H9 (cell line): ENCODE data around the gene OARD1. TPM values are rescaled to one million over a fixed set of nuclear protein-coding genes. Genes with fewer than 3 reads are reported as not detected.

Source experiments
- DNase-seq: peaks from one replicate; pipeline ENCODE4 v3.0.0-alpha.2; 2017
- H2AFZ ChIP-seq: one replicate; pipeline ENCODE4 v1.6.1; 2013; ENCODE audit warnings: mild to moderate bottlenecking, low read length, control low read depth, moderate library complexity
- H2AK5ac ChIP-seq: 2 replicates; pipeline ENCODE4 v1.6.1; 2013; ENCODE audit warnings: low read length, control low read depth, mixed read lengths; ENCODE audit not compliant: insufficient read length
- H2BK120ac ChIP-seq: one replicate; pipeline ENCODE4 v1.6.1; 2013; ENCODE audit warnings: low read depth, mild to moderate bottlenecking, low read length, control low read depth, inconsistent platforms; ENCODE audit not compliant: poor library complexity, severe bottlenecking
- H2BK12ac ChIP-seq: 2 replicates; pipeline ENCODE4 v1.6.1; 2013; ENCODE audit warnings: low read length, control low read depth, mixed read lengths, low read depth; ENCODE audit not compliant: insufficient read length
- H2BK15ac ChIP-seq: 2 replicates; pipeline ENCODE4 v1.6.1; 2013; ENCODE audit warnings: low read depth, low read length, control low read depth
- H2BK20ac ChIP-seq: one replicate; pipeline ENCODE4 v1.6.1; 2013; ENCODE audit warnings: low read depth, mild to moderate bottlenecking, low read length, control low read depth, inconsistent platforms; ENCODE audit not compliant: poor library complexity, severe bottlenecking
- H2BK5ac ChIP-seq: 2 replicates; pipeline ENCODE4 v1.6.1; 2013; ENCODE audit warnings: low read length, control low read depth, mixed read lengths; ENCODE audit not compliant: insufficient read length
- H3K14ac ChIP-seq: 2 replicates; pipeline ENCODE4 v1.6.1; 2013; ENCODE audit warnings: low read length, control low read depth; ENCODE audit not compliant: insufficient read depth
- H3K18ac ChIP-seq: 2 replicates; pipeline ENCODE4 v1.6.1; 2013; ENCODE audit warnings: low read depth, mild to moderate bottlenecking, mixed read lengths, low read length, control low read depth; ENCODE audit not compliant: insufficient read length
- H3K23ac ChIP-seq: 2 replicates; pipeline ENCODE4 v1.6.1; 2013; ENCODE audit warnings: low read length, control low read depth, mixed read lengths, low read depth; ENCODE audit not compliant: insufficient read length
- H3K23me2 ChIP-seq: 2 replicates; pipeline ENCODE4 v1.6.1; 2013; ENCODE audit warnings: low read depth, mild to moderate bottlenecking, mixed read lengths, low read length, control low read depth; ENCODE audit not compliant: insufficient read length, poor library complexity, severe bottlenecking
- H3K27ac ChIP-seq: 2 replicates; pipeline ENCODE4 v1.5.1; 2013; ENCODE audit warnings: low read length, control low read depth, mixed read lengths, low read depth; ENCODE audit not compliant: insufficient read length
- H3K27me3 ChIP-seq: 2 replicates; pipeline ENCODE4 v1.6.1; 2013; ENCODE audit warnings: low read length, control low read depth, inconsistent platforms; ENCODE audit not compliant: insufficient read depth
- H3K4ac ChIP-seq: 2 replicates; pipeline ENCODE4 v1.6.1; 2013; ENCODE audit warnings: low read depth, mild to moderate bottlenecking, control low read depth, inconsistent platforms, low read length, moderate library complexity
- H3K4me1 ChIP-seq: 2 replicates; pipeline ENCODE4 v1.6.1; 2013; ENCODE audit warnings: low read length, control low read depth, inconsistent platforms; ENCODE audit not compliant: insufficient read depth
- H3K4me2 ChIP-seq: 2 replicates; pipeline ENCODE4 v1.6.1; 2013; ENCODE audit warnings: low read length, control low read depth, mixed read lengths; ENCODE audit not compliant: insufficient read length, insufficient read depth
- H3K56ac ChIP-seq: 2 replicates; pipeline ENCODE4 v1.6.1; 2013; ENCODE audit warnings: low read depth, mild to moderate bottlenecking, mixed read lengths, low read length, control low read depth; ENCODE audit not compliant: insufficient read length
- H3K79me1 ChIP-seq: 2 replicates; pipeline ENCODE4 v1.6.1; 2013; ENCODE audit warnings: low read depth, mild to moderate bottlenecking, moderate library complexity, low read length, control low read depth, inconsistent platforms; ENCODE audit not compliant: insufficient read depth, poor library complexity, severe bottlenecking
- H3K79me2 ChIP-seq: 2 replicates; pipeline ENCODE4 v1.6.1; 2013; ENCODE audit warnings: low read length, control low read depth, inconsistent platforms; ENCODE audit not compliant: insufficient read depth
- H3K9ac ChIP-seq: 2 replicates; pipeline ENCODE4 v1.6.1; 2013; ENCODE audit warnings: low read length, control low read depth, mixed read lengths; ENCODE audit not compliant: insufficient read length; ENCODE audit errors: extremely low read depth
- H3K9me3 ChIP-seq: one replicate; pipeline ENCODE4 v1.6.1; 2013; ENCODE audit warnings: low read depth, low read length, inconsistent platforms; ENCODE audit not compliant: control insufficient read depth
- H3T11ph ChIP-seq: one replicate; pipeline ENCODE4 v1.6.1; 2013; ENCODE audit warnings: mild to moderate bottlenecking, low read length, control low read depth, inconsistent platforms
- H4K20me1 ChIP-seq: one replicate; pipeline ENCODE4 v1.6.1; 2013; ENCODE audit not compliant: control insufficient read depth, insufficient read length, insufficient read depth
- H4K5ac ChIP-seq: 2 replicates; pipeline ENCODE4 v1.6.1; 2013; ENCODE audit warnings: low read depth, mild to moderate bottlenecking, mixed read lengths, low read length, control low read depth; ENCODE audit not compliant: insufficient read length
- H4K8ac ChIP-seq: replicated peaks from 2 replicates; pipeline ENCODE4 v1.6.1; 2013; ENCODE audit warnings: low read length, control low read depth, mixed read lengths, low read depth; ENCODE audit not compliant: insufficient read length
- H4K91ac ChIP-seq: 2 replicates; pipeline ENCODE4 v1.6.1; 2013; ENCODE audit warnings: low read depth, mild to moderate bottlenecking, moderate library complexity, mixed read lengths, low read length, control low read depth; ENCODE audit not compliant: insufficient read length
- H3K27ac Mint-ChIP-seq, 3 experiments: 2 replicates in 2 of 3; 3 replicates in 1 of 3; pipeline ENCODE4 v1.8.0; 2020 to 2021; ENCODE audit warnings: mixed read lengths in 3 of 3, mild to moderate bottlenecking in 1 of 3, moderate library complexity in 1 of 3
- H3K27me3 Mint-ChIP-seq: 2 replicates; pipeline ENCODE4 v1.8.0; 2021; ENCODE audit warnings: low read depth, mild to moderate bottlenecking, moderate library complexity, mixed read lengths
- H3K36me3 Mint-ChIP-seq, 3 experiments: 2 replicates in 2 of 3; 3 replicates in 1 of 3; pipeline ENCODE4 v1.8.0; 2020 to 2021; ENCODE audit warnings: low read depth in 3 of 3, mixed read lengths in 3 of 3; ENCODE audit not compliant: insufficient read depth in 1 of 3
- H3K4me1 Mint-ChIP-seq, 2 experiments: 2 replicates each; pipeline ENCODE4 v1.8.0; 2020; ENCODE audit warnings: mixed read lengths in 2 of 2
- H3K4me3 Mint-ChIP-seq, 2 experiments: 2 replicates in 1 of 2; 3 replicates in 1 of 2; pipeline ENCODE4 v1.8.0; 2020 to 2021; ENCODE audit warnings: mild to moderate bottlenecking in 2 of 2, mixed read lengths in 2 of 2, moderate library complexity in 1 of 2
- H3K9me3 Mint-ChIP-seq, 2 experiments: 2 replicates in 1 of 2; 3 replicates in 1 of 2; pipeline ENCODE4 v1.8.0; 2020; ENCODE audit warnings: mild to moderate bottlenecking in 2 of 2, mixed read lengths in 2 of 2, moderate library complexity in 1 of 2
- CTCF ChIP-seq: fragments of 200-600 bp; sonication (generic); conservative IDR thresholded peaks from 3 replicates; pipeline ENCODE4 v1.8.0; 2021; ENCODE audit warnings: antibody characterized with exemption, mild to moderate bottlenecking
- WGBS: extraction: QIAGEN DNeasy Blood & Tissue Kit; methylation state at CpG from one replicate; pipeline ENCODE4 v1.1.7; 2013; ENCODE audit warnings: missing lambda C conversion rate, low lambda C conversion rate, mixed read lengths; ENCODE audit not compliant: insufficient read length; ENCODE audit errors: extremely low coverage; 5-methylcytosine and 5-hydroxymethylcytosine counted together
- total RNA-seq: library from RNA; stranded (reverse); gene quantifications from 2 replicates; pipeline ENCODE4 v1.2.1, GENCODE V29; 2021

OARD1 gene
- total RNA-seq, 1 experiment from 2014 or later = 36.6 TPM

GRCh38 chr6:41054511-41054910, 17.6 kb downstream of the OARD1 start:
- WGBS = no CpG with 5 or more reads among the region's 3 CpGs
- H3K18ac ChIP-seq = no peak overlapping the region

More at GRCh38 chr6:41054511-41054910, 17.6 kb downstream of the OARD1 start:
- Histone ChIP-seq H2BK5ac (no peak overlapping the region), H3K23me2 (no peaks in the 10 kb centered on the region), H2AK5ac (no peak overlapping the region), H3K79me2 (no peaks in the 10 kb centered on the region), H3K9me3 (no peaks in the 10 kb centered on the region), H4K91ac (no peak overlapping the region), H3K27me3 (no peaks in the 10 kb centered on the region), H2BK15ac (no peak overlapping the region), H4K5ac (no peak overlapping the region), H3K9ac (no peak overlapping the region), H3K4me1 (peaks cover 10% of the 10 kb centered on the region; the same call in 1 of the 2 replicates), H3K4me2 (no peak overlapping the region), H3K79me1 (no peaks in the 10 kb centered on the region), H2BK120ac (no peak overlapping the region), H4K20me1 (no peaks in the 10 kb centered on the region), H3K4ac (no peak overlapping the region), H4K8ac (no peak overlapping the region), H3K23ac (no peak overlapping the region), H2AFZ (no peak overlapping the region), H2BK12ac (no peak overlapping the region), H3K27ac (no peak overlapping the region), H3T11ph (no peak overlapping the region), H2BK20ac (no peak overlapping the region), H3K14ac (no peak overlapping the region), H3K56ac (no peak overlapping the region)
- Mint-ChIP-seq H3K4me3 (no peak overlapping the region), H3K27ac (no peak overlapping the region), H3K4me1 (peaks cover 23 to 27% of the 10 kb centered on the region in 2 experiments), H3K27me3 (no peaks in the 10 kb centered on the region), H3K9me3 (no peaks in the 10 kb centered on the region), H3K36me3 (peaks cover 0 to 2% (median 0%) of the 10 kb centered on the region in 3 experiments; a peak in 1 of 7 replicates)
- DNase-seq = no peak
- no peak for TF ChIP-seq CTCF
